ENCODE results near the gene NOTCH3.

NOTCH3 gene

GRCh38 chr19:15235781-15236180 is 35.0 kb upstream of the NOTCH3 start:
- DNase-seq: no peak

- no peak for DNase-seq
Measured at GRCh38 chr19:15234431-15235130, 33.8 kb upstream of the NOTCH3 start.

GRCh38 chr19:15231271-15231670 is 30.5 kb upstream of the NOTCH3 start:
- DNase-seq: no peak

DNA sequence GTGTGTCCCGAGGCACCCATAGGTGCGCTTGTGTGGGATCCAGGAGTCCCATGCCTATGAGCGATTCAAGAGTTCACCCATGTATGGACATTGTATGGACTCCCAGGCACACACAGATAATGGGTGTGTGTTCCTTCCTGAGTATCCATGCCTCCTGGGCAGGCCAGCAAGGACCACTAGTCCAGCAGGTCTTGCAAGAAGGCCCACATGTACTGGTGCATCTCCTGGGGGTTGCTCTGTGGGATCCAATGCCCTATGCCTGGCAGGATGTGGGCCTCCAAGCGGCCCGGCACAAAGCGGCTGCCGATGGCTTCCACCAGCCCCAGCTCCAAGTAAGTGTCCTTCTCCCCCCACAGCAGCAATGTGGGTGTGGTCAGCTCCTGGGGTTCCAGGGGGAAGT is 26.5 kb upstream of the NOTCH3 start:
- no peak for DNase-seq

GRCh38 chr19:15225760-15226159 is 25.0 kb upstream of the NOTCH3 start:
- DNase-seq: no peak

DNA sequence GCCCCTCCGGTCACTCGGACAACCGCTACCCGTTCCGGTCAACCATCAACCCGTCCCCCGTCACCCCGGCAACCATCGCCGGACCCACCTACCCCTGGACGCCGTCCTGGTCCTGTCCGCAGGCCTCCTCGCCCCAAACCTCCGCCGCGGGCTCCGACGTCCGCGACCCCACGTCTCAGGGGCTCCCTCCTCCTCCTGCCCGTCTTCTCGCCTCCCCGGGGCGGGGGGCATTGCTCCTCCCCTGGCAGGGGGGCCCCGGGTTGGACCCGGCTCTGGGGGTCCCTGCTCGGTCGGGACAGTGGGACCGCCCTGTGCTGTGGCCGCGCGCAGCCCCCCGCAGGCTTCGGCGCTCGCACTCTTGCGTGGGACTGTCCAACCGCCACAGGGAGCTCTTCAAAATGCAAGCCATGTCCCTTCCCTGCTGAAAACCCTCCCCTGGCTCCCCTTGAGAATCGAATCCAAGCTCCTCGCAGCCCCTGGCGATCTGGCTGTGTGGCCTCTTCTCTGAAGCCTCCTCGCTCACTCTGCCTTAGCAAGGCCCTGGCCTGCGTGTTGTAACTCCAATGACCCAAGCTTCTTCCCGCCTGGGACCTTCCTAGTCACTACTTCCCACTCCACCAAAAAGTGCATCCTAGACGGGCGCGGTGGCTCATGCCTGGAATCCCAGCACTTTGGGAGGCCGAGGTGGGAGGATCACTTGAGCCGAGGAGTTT is 23.0 kb upstream of the NOTCH3 start:
- DNase-seq: no peak

GRCh38 chr19:15222738-15223648 is 22.2 kb upstream of the NOTCH3 start:
- DNase-seq: peak; percentile 83

DNA sequence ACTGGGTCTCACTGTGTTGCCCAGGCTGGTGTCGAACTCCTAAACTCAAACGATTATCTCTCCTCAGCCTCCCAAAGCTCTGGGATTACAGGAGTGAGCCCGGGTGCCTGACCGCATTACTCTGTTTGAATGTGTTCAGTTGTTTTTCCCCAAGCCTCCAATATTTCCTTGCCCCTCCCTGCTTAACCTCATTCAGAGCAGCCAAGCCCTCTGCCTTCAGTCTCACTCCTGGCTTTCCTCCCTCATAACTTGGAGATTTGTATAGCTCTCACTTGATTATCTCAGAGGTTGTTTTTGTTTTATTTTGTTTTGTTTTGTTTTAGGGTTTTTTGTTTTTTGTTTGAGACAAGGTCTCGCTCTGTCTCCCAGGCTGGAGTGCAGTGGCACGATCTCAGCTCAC is 20.0 kb upstream of the NOTCH3 start:
- DNase-seq: no peak

DNA sequence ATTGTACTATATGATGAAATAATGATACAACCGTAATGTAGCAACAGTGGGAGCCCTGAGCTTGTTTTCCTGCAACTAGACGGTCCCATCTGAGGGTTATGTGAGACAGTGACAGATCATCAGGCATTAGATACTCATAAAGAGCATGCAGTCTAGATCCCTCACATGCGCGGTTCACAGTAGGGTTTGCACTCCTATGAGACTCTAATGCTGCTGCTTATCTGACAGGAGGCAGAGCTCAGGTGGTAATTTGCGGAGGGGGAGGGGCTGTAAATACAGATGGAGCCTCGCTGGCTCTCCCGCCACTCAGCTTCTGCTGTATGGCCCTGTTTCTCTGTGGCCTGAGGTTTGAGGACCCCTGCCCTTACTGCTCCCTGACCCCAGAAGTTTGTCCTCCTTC is 17.7 kb upstream of the NOTCH3 start:
- DNase-seq: no peak

DNA sequence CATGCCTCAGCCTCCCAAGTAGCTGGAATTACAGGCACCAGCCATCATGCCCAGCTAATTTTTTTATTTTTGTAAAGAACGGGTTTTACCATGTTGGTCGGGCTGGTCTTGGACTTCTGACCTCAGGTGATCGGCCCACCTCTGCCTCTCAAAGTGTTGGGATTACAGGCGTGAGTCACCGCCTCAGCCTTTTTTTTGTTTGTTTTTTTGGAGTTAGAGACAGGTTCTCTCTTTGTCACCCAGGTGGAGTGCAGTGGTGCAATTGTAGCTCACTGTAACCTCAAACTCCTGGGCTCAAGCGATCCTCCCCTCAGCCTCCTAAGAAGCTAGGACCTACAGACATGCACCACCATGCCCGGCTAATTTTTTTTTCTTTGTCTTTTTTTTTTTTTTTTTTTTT is 15.6 kb upstream of the NOTCH3 start:
- no peak for DNase-seq

- no peak for DNase-seq
Measured at GRCh38 chr19:15213715-15214381, 13.1 kb upstream of the NOTCH3 start.

GRCh38 chr19:15212711-15213110 is 11.9 kb upstream of the NOTCH3 start:
- no peak for DNase-seq

DNA sequence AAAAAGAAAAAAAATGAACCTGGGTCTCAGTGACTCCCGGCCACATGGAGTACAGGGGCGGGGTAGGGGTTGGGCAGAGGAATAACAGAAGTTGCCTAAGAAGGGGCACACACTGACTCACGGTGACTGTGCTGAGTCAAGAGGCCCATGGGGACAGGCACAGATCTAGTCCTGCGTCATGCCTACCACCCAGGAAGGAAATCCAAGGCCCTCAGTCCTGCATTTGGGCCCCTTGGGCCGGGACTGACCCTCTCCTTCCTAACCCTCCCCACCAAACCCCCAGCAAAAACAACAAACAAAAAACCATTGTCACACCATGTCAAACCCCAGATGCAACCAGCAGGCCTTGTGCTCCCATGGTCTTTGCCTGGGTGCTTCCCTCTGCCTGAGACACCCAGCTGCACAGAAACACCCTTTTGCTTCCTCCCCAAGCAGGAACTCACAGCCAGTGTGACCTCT is 9.6 kb upstream of the NOTCH3 start:
- DNase-seq: peak; percentile 13

- DNase-seq: no peak
Measured at GRCh38 chr19:15201374-15202023, 704 bp upstream of the NOTCH3 start.

DNA sequence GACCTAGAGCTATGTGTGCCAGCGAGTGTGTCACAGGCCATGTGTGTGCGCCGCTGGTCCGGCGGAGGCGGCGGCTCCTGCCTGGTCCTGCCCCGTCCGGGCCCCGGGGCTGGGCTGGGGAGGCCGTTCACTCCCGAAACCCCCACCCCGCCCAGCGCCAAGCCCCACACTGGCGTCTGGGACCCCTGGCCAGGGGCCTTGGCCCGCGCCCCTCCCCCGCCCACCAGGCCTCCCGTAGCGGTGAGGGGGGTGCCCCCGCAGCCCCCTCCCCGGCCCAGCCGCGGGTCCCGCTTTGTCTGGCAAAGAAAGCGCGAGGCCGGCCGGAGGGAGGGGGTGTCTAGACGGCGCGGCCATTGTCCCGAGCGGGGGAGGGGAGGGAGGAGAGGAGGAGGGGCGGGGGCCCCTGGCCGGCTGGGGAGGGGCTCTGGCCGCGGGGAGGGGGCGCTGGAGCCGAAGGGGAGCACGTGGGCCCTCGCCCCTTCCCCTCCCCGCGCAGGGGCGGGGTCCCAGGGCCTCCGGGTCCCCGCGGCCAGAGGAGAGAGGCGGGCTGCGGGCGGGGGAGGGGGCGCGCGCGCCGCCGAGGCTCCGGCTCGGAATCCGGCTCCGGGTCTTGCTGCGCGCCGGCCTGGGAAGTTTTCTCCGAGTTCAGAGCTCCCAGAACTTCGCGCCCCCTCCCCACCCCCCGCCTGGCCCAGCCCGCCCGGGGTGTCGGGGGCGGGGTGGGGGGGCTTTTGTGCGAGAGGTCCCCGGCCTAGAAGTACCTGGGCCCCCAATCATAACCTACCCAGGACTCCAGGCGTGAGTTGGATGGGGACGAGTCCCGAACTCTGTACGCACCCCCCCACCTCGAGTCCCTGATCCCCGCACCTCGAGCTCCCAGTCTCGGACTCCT is 888 bp downstream of the NOTCH3 start:
- DNase-seq: no peak

GRCh38 chr19:15198951-15199660 is 1.7 kb downstream of the NOTCH3 start:
- DNase-seq: no peak

DNA sequence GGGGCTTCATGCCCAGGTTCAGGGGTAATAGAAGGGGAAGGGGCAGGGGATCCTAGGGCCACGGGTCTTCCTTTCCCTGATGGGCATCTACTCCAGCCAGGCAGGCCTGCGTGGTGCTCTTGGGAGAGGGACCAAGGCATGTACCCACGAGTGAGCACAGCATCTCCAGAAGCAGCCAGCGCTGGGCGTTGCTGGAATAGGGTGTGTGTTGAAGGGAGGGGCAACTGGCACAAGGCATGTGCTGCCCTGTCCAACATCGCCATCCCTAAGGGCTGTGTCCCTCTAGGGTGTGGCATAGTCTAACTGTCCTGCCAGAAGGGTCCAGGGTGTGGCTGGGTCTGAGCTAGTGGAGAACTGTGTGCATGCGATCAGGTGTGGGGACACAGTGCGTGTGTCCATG is 2.9 kb downstream of the NOTCH3 start:
- DNase-seq: no peak

- DNase-seq: no peak
Measured at GRCh38 chr19:15197275-15197941, 3.4 kb downstream of the NOTCH3 start.

GRCh38 chr19:15196360-15197005 is 4.3 kb downstream of the NOTCH3 start:
- DNase-seq: no peak

Data from CD4-positive, alpha-beta T cell treated with Interleukin-17A for 1 hour (primary cell).